A549 (cell line): ENCODE results near the gene TRIO.

Source experiments
- BHLHE40 ChIP-seq: IDR thresholded peaks from 2 replicates; pipeline ENCODE4 v1.6.1; 2012; ENCODE audit warnings: low read depth, low read length, inconsistent platforms
- CTCF ChIP-seq: fragments of >200 bp; sonication (Bioruptor Twin); formaldehyde crosslinking; IDR thresholded peaks from 3 replicates; pipeline ENCODE4 v1.5.1; 2016
- E2F6 ChIP-seq: IDR thresholded peaks from 2 replicates; pipeline ENCODE4 v1.6.1; 2012; ENCODE audit warnings: low read depth, borderline replicate concordance
- EHF ChIP-seq: fragments of 250-450 bp; sonication (Bioruptor Pico); IDR thresholded peaks from 2 replicates; pipeline ENCODE4 v1.5.0; 2020; ENCODE audit warnings: mild to moderate bottlenecking
- HDAC2 ChIP-seq: fragments of 200-600 bp; sonication (generic); IDR thresholded peaks from 2 replicates; pipeline ENCODE4 v1.6.1; 2016
- HEYL ChIP-seq: fragments of 250-450 bp; sonication (Bioruptor Pico); IDR thresholded peaks from 2 replicates; pipeline ENCODE4 v1.8.0; 2021; ENCODE audit warnings: mild to moderate bottlenecking, moderate library complexity
- NFE2L2 ChIP-seq: fragments of 150-350 bp; conservative IDR thresholded peaks from 2 replicates; pipeline ENCODE4 v1.6.1; 2014; ENCODE audit warnings: low read length
- POLR2A ChIP-seq: IDR thresholded peaks from 2 replicates; pipeline ENCODE4 v1.6.1; 2012; ENCODE audit warnings: mild to moderate bottlenecking, low read length
- RAD21 ChIP-seq, 2 experiments: fragments of >200 bp in 1 of 2; sonication (Bioruptor Twin) in 1 of 2; formaldehyde crosslinking in 1 of 2; IDR thresholded peaks in 1 of 2; conservative IDR thresholded peaks in 1 of 2; 2 replicates in 1 of 2; 3 replicates in 1 of 2; pipeline ENCODE4 v1.6.1; 2012 to 2018; ENCODE audit warnings: inconsistent platforms in 1 of 2
- TF ChIP-seq, protein P1 (sequence below): IDR thresholded peaks from 2 replicates; pipeline ENCODE4 v1.6.1; 2012
- TF ChIP-seq, protein P2 (sequence below): fragments of 200-600 bp; sonication (generic); IDR thresholded peaks from 2 replicates; pipeline ENCODE4 v1.6.1; 2016; ENCODE audit warnings: antibody characterized with exemption, mild to moderate bottlenecking, moderate library complexity

GRCh38 chr5:14263113-14263512, 120.0 kb downstream of the TRIO start:
- TF ChIP-seq RAD21 (conservative IDR thresholded peaks at IDR 0.05 in 1 of 2, IDR thresholded peaks at IDR 0.05 in 1 of 2) (no peak), EHF (CRISPR knock-in tag) (no peak), CTCF (no peak), HEYL (CRISPR knock-in tag) (no peak), E2F6 (no peak), HDAC2 (no peak), POLR2A (no peak), NFE2L2 (no peak), BHLHE40 (no peak)
- TF ChIP-seq, protein P1, sequence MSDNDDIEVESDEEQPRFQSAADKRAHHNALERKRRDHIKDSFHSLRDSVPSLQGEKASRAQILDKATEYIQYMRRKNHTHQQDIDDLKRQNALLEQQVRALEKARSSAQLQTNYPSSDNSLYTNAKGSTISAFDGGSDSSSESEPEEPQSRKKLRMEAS, result no peak
- TF ChIP-seq, protein P2, sequence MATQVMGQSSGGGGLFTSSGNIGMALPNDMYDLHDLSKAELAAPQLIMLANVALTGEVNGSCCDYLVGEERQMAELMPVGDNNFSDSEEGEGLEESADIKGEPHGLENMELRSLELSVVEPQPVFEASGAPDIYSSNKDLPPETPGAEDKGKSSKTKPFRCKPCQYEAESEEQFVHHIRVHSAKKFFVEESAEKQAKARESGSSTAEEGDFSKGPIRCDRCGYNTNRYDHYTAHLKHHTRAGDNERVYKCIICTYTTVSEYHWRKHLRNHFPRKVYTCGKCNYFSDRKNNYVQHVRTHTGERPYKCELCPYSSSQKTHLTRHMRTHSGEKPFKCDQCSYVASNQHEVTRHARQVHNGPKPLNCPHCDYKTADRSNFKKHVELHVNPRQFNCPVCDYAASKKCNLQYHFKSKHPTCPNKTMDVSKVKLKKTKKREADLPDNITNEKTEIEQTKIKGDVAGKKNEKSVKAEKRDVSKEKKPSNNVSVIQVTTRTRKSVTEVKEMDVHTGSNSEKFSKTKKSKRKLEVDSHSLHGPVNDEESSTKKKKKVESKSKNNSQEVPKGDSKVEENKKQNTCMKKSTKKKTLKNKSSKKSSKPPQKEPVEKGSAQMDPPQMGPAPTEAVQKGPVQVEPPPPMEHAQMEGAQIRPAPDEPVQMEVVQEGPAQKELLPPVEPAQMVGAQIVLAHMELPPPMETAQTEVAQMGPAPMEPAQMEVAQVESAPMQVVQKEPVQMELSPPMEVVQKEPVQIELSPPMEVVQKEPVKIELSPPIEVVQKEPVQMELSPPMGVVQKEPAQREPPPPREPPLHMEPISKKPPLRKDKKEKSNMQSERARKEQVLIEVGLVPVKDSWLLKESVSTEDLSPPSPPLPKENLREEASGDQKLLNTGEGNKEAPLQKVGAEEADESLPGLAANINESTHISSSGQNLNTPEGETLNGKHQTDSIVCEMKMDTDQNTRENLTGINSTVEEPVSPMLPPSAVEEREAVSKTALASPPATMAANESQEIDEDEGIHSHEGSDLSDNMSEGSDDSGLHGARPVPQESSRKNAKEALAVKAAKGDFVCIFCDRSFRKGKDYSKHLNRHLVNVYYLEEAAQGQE, result no peak
